Breast epithelium (tissue), 4 donors: ENCODE measurements around the gene MYD88. TPM values are rescaled to one million over a fixed set of nuclear protein-coding genes. Genes with fewer than 3 reads are reported as not detected.

Experiments
- DNase-seq, 2 donors: peaks; one replicate each; pipeline ENCODE4 v3.0.0-alpha.2; 2019; ENCODE audit warnings: low spot score in 2 of 2
- H3K27ac ChIP-seq, 2 donors: fragments of 200-600 bp; sonication (generic) in 1 of 2; one replicate each; pipeline ENCODE4 v1.5.1; 2016 to 2019; ENCODE audit warnings: mild to moderate bottlenecking in 1 of 2
- H3K27me3 ChIP-seq, 2 donors: fragments of 200-600 bp; sonication (generic) in 1 of 2; one replicate each; pipeline versions ENCODE4 v1.5.1 to v1.6.0; 2017 to 2019; ENCODE audit warnings: control low read depth in 1 of 2, mild to moderate bottlenecking in 1 of 2
- H3K36me3 ChIP-seq: fragments of 200-600 bp; one replicate; pipeline ENCODE4 v1.5.1; 2019
- H3K4me1 ChIP-seq, 2 donors: fragments of 200-600 bp; sonication (generic); one replicate each; pipeline ENCODE4 v1.5.1; 2016 to 2019; ENCODE audit warnings: control low read depth in 1 of 2
- H3K4me3 ChIP-seq, 3 donors: fragments of 200-600 bp; sonication (generic); 1 replicate in 2 of 3; 2 replicates in 1 of 3; pipeline ENCODE4 v1.5.1; 2016 to 2019; ENCODE audit warnings: mild to moderate bottlenecking in 3 of 3, moderate library complexity in 2 of 3
- H3K9me3 ChIP-seq, 2 donors: fragments of 200-600 bp; sonication (generic) in 1 of 2; one replicate each; pipeline ENCODE4 v1.5.1; 2016 to 2019; ENCODE audit warnings: control low read depth in 1 of 2
- POLR2A ChIP-seq: fragments of 450-650 bp; IDR thresholded peaks from one replicate; pipeline ENCODE4 v1.6.1; 2016; ENCODE audit warnings: antibody characterized with exemption, mild to moderate bottlenecking, moderate library complexity
- POLR2AphosphoS5 ChIP-seq, 3 donors: sonication (generic); formaldehyde crosslinking; IDR thresholded peaks; one replicate each; pipeline ENCODE4 v1.6.1; 2017; ENCODE audit warnings: antibody characterized with exemption in 3 of 3
- intact Hi-C: fragments of 100-400 bp; cut with DNase I; formaldehyde crosslinking; loops from one replicate; pipeline ENCODE4 v1.15.1; 2023; ENCODE audit warnings: low total_unique reads
- total RNA-seq, 3 donors: library from RNA; depleted of rRNA; stranded (reverse); fragments of >200 nt; gene quantifications; one replicate each; pipeline ENCODE4 v1.1.0, GENCODE V29; 2016
- TF ChIP-seq, protein P1 (sequence below), 3 donors: fragments of 450-650 bp; IDR thresholded peaks; one replicate each; pipeline ENCODE4 v1.5.1; 2016 to 2017; ENCODE audit warnings: antibody characterized with exemption in 3 of 3, mild to moderate bottlenecking in 3 of 3, moderate library complexity in 3 of 3

Gene MYD88
- total RNA-seq, 3 donors from 2014 or later = 33.4 to 36.0 (median 35.3) TPM

GRCh38 chr3:38153221-38153620 lies 14.8 kb downstream of the MYD88 start:
- intact Hi-C loops = no loop called here
- Histone ChIP-seq H3K4me3 (no peak overlapping the region), H3K36me3 (no peaks in the 10 kb centered on the region), H3K27me3 (no peaks in the 10 kb centered on the region), H3K27ac (peak overlapping the region in 1 of 2 donors; percentile 71), H3K9me3 (no peaks in the 10 kb centered on the region), H3K4me1 (no peaks in the 10 kb centered on the region)
- no peak for TF ChIP-seq POLR2AphosphoS5 (IDR thresholded peaks at IDR 0.05)
- TF ChIP-seq, protein P1, sequence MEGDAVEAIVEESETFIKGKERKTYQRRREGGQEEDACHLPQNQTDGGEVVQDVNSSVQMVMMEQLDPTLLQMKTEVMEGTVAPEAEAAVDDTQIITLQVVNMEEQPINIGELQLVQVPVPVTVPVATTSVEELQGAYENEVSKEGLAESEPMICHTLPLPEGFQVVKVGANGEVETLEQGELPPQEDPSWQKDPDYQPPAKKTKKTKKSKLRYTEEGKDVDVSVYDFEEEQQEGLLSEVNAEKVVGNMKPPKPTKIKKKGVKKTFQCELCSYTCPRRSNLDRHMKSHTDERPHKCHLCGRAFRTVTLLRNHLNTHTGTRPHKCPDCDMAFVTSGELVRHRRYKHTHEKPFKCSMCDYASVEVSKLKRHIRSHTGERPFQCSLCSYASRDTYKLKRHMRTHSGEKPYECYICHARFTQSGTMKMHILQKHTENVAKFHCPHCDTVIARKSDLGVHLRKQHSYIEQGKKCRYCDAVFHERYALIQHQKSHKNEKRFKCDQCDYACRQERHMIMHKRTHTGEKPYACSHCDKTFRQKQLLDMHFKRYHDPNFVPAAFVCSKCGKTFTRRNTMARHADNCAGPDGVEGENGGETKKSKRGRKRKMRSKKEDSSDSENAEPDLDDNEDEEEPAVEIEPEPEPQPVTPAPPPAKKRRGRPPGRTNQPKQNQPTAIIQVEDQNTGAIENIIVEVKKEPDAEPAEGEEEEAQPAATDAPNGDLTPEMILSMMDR (IDR thresholded peaks at IDR 0.05) = no peak
- no peak for TF ChIP-seq POLR2A
- no peak for DNase-seq

DNA sequence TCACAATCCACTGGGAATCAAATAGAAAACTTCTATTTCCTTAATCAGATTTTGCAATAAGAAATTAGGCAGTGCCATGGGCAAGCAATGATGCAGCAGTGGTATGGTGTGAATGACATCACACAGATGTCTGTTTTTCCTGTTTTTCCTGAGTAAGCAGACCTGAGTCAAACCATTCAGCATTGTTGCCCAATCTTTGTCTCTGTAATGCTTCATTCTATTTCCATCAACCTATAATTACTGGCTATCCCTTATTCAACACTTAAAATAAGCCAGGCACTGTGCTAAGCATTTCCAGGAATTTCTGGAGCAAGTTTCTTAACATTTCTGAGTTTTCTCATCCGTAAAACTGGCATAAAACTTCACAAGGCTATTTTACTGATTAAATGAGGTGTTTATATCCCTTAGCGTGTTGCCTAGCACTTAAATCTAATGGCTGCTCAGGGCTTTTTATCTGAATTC lies 15.6 kb downstream of the MYD88 start:
- intact Hi-C loops = no loop called here

GRCh38 chr3:38154625-38155255 lies 16.3 kb downstream of the MYD88 start:
- Histone ChIP-seq H3K27ac (peak overlapping the region; percentile 58 to 69), H3K4me1 (no peaks in the 10 kb centered on the region), H3K36me3 (no peaks in the 10 kb centered on the region), H3K4me3 (no peak overlapping the region), H3K9me3 (no peaks in the 10 kb centered on the region), H3K27me3 (no peaks in the 10 kb centered on the region)
- TF ChIP-seq, protein P1 (IDR thresholded peaks at IDR 0.05) = no peak
- TF ChIP-seq POLR2A = no peak
- TF ChIP-seq POLR2AphosphoS5 (IDR thresholded peaks at IDR 0.05) = no peak
- DNase-seq = no peak
- intact Hi-C loops = no loop called here

More for the DNA sequence above, 15.6 kb downstream of the MYD88 start:
- Histone ChIP-seq H3K4me1 (no peaks in the 10 kb centered on the region), H3K36me3 (no peaks in the 10 kb centered on the region), H3K27ac (peak overlapping the region; percentile 58 to 71), H3K4me3 (no peak overlapping the region), H3K27me3 (no peaks in the 10 kb centered on the region), H3K9me3 (no peaks in the 10 kb centered on the region)
- TF ChIP-seq, protein P1 (IDR thresholded peaks at IDR 0.05) = no peak
- TF ChIP-seq POLR2AphosphoS5 (IDR thresholded peaks at IDR 0.05) (peak in 1 of 3 donors; percentile 70), POLR2A (no peak)
- DNase-seq = peak in 1 of 2 donors; percentile 50

- Histone ChIP-seq H3K27ac (no peak overlapping the region), H3K4me1 (no peaks in the 10 kb centered on the region), H3K27me3 (no peaks in the 10 kb centered on the region), H3K36me3 (no peaks in the 10 kb centered on the region), H3K4me3 (no peak overlapping the region), H3K9me3 (no peaks in the 10 kb centered on the region)
- intact Hi-C loops = no loop called here
- no peak for DNase-seq
- TF ChIP-seq, protein P1 (IDR thresholded peaks at IDR 0.05) = no peak
- TF ChIP-seq POLR2AphosphoS5 (IDR thresholded peaks at IDR 0.05) (no peak), POLR2A (no peak)
These were observed 17.4 kb downstream of the MYD88 start for GRCh38 chr3:38155825-38156224.

GRCh38 chr3:38157117-38157516 lies 18.7 kb downstream of the MYD88 start:
- intact Hi-C loops = no loop called here

More at GRCh38 chr3:38157117-38157516, 18.7 kb downstream of the MYD88 start:
- H3K4me1 ChIP-seq = no peaks in the 10 kb centered on the region
- no peak overlapping the region for H3K27ac ChIP-seq
- H3K4me3 ChIP-seq = no peak overlapping the region
- TF ChIP-seq POLR2AphosphoS5 (IDR thresholded peaks at IDR 0.05) (no peak), POLR2A (no peak)
- TF ChIP-seq, protein P1 (IDR thresholded peaks at IDR 0.05) = no peak
- H3K27me3 ChIP-seq = no peaks in the 10 kb centered on the region
- H3K36me3 ChIP-seq = no peaks in the 10 kb centered on the region
- DNase-seq = no peak
- no peaks in the 10 kb centered on the region for H3K9me3 ChIP-seq
